Trophoblast cell (in vitro differentiated cells and primary cell): ENCODE measurements around the gene CCDC148.

Experiments
- DNase-seq, 2 donors: peaks; one replicate each; pipeline ENCODE4 v3.0.0-alpha.2; 2016
- H2AFZ ChIP-seq: 2 replicates; pipeline ENCODE4 v1.6.1; 2013; ENCODE audit warnings: low read length, moderate library complexity, mild to moderate bottlenecking; ENCODE audit not compliant: insufficient read depth, poor library complexity
- H2AK5ac ChIP-seq: 2 replicates; pipeline ENCODE4 v1.6.1; 2013; ENCODE audit warnings: mild to moderate bottlenecking, low read length
- H2BK120ac ChIP-seq: 2 replicates; pipeline ENCODE4 v1.6.1; 2013; ENCODE audit warnings: low read length, mild to moderate bottlenecking, moderate library complexity; ENCODE audit not compliant: insufficient read depth, poor library complexity
- H2BK12ac ChIP-seq: 2 replicates; pipeline ENCODE4 v1.6.1; 2013; ENCODE audit warnings: mild to moderate bottlenecking, low read length, moderate library complexity
- H2BK5ac ChIP-seq: 2 replicates; pipeline ENCODE4 v1.6.1; 2013; ENCODE audit warnings: low read length, low read depth, moderate library complexity, mild to moderate bottlenecking; ENCODE audit not compliant: poor library complexity
- H3K14ac ChIP-seq: 2 replicates; pipeline ENCODE4 v1.6.1; 2013; ENCODE audit warnings: mild to moderate bottlenecking, low read length
- H3K18ac ChIP-seq: 2 replicates; pipeline ENCODE4 v1.6.1; 2013; ENCODE audit warnings: mild to moderate bottlenecking, low read length
- H3K23ac ChIP-seq: 2 replicates; pipeline ENCODE4 v1.6.1; 2013; ENCODE audit warnings: low read length
- H3K27ac ChIP-seq: 2 replicates; pipeline ENCODE4 v1.5.1; 2013; ENCODE audit warnings: low read depth, mild to moderate bottlenecking, inconsistent platforms, low read length, moderate library complexity
- H3K27me3 ChIP-seq: 2 replicates; pipeline ENCODE4 v1.6.1; 2013; ENCODE audit warnings: inconsistent platforms, mild to moderate bottlenecking, low read length, moderate library complexity; ENCODE audit not compliant: insufficient read depth
- H3K36me3 ChIP-seq, 2 experiments: 1 replicate in 1 of 2; 2 replicates in 1 of 2; pipeline ENCODE4 v1.6.1; 2013; ENCODE audit warnings: low read length in 2 of 2, mild to moderate bottlenecking in 2 of 2, moderate library complexity in 1 of 2; ENCODE audit not compliant: insufficient read depth in 2 of 2, control insufficient read depth in 1 of 2
- H3K4ac ChIP-seq: 2 replicates; pipeline ENCODE4 v1.6.1; 2013; ENCODE audit warnings: low read depth, mild to moderate bottlenecking, low read length, moderate library complexity
- H3K4me1 ChIP-seq, 2 experiments: 1 replicate in 1 of 2; 2 replicates in 1 of 2; pipeline ENCODE4 v1.6.1; 2013; ENCODE audit warnings: low read length in 2 of 2, mild to moderate bottlenecking in 2 of 2, moderate library complexity in 1 of 2; ENCODE audit not compliant: insufficient read depth in 2 of 2, control insufficient read depth in 1 of 2
- H3K4me2 ChIP-seq: 2 replicates; pipeline ENCODE4 v1.6.1; 2013; ENCODE audit warnings: inconsistent platforms, mild to moderate bottlenecking, low read length, moderate library complexity
- H3K4me3 ChIP-seq: 2 replicates; pipeline ENCODE4 v1.5.1; 2013; ENCODE audit warnings: mild to moderate bottlenecking, low read depth, low read length, inconsistent platforms
- H3K79me1 ChIP-seq: one replicate; pipeline ENCODE4 v1.6.1; 2013; ENCODE audit warnings: low read length
- H3K79me2 ChIP-seq: 2 replicates; pipeline ENCODE4 v1.6.1; 2013; ENCODE audit warnings: low read length, mild to moderate bottlenecking; ENCODE audit not compliant: control insufficient read depth, insufficient read depth, poor library complexity
- H3K9ac ChIP-seq: 2 replicates; pipeline ENCODE4 v1.6.1; 2013; ENCODE audit warnings: mild to moderate bottlenecking, low read length
- H3K9me3 ChIP-seq: 2 replicates; pipeline ENCODE4 v1.6.1; 2013; ENCODE audit warnings: low read depth, mild to moderate bottlenecking, control low read depth, inconsistent platforms, low read length; ENCODE audit not compliant: insufficient read depth
- H4K12ac ChIP-seq: 2 replicates; pipeline ENCODE4 v1.6.1; 2013; ENCODE audit warnings: low read depth, mild to moderate bottlenecking, low read length, moderate library complexity
- H4K8ac ChIP-seq: 2 replicates; pipeline ENCODE4 v1.6.1; 2013; ENCODE audit warnings: low read depth, mild to moderate bottlenecking, low read length, moderate library complexity
- H4K91ac ChIP-seq: one replicate; pipeline ENCODE4 v1.6.1; 2013; ENCODE audit warnings: low read depth, mild to moderate bottlenecking, low read length, moderate library complexity
- WGBS: extraction: QIAGEN DNeasy Blood & Tissue Kit; methylation state at CpG from one replicate; pipeline ENCODE4 v1.1.7; 2013; ENCODE audit warnings: missing lambda C conversion rate; ENCODE audit not compliant: insufficient read length, insufficient coverage; ENCODE audit errors: extremely low coverage; 5-methylcytosine and 5-hydroxymethylcytosine counted together

The CCDC148 gene

GRCh38 chr2:158482594-158482993 is 26.0 kb upstream of the CCDC148 start:
- H2BK12ac ChIP-seq: no peak overlapping the region
- H4K8ac ChIP-seq: no peak overlapping the region
- H3K79me1 ChIP-seq: peaks cover 2% of the 10 kb centered on the region
- H3K14ac ChIP-seq: no peak overlapping the region
- H3K9ac ChIP-seq: no peak overlapping the region
- no peaks in the 10 kb centered on the region for H3K79me2 ChIP-seq
- no peak overlapping the region for H4K91ac ChIP-seq
- H2AK5ac ChIP-seq: no peak overlapping the region
- H2BK5ac ChIP-seq: no peak overlapping the region
- no peaks in the 10 kb centered on the region for H3K36me3 ChIP-seq
- no peak overlapping the region for H3K27ac ChIP-seq
- H3K27me3 ChIP-seq: no peaks in the 10 kb centered on the region
- no peak overlapping the region for H2BK120ac ChIP-seq
- H3K23ac ChIP-seq: no peak overlapping the region
- no peak overlapping the region for H3K4me2 ChIP-seq
- H2AFZ ChIP-seq: no peak overlapping the region
- H3K4ac ChIP-seq: peak overlapping the region; percentile 42
- H3K9me3 ChIP-seq: no peaks in the 10 kb centered on the region
- peak in 1 of 2 donors; percentile 57 for DNase-seq
- H4K12ac ChIP-seq: no peak overlapping the region
- no peak overlapping the region for H3K4me3 ChIP-seq
- H3K4me1 ChIP-seq: peaks cover 2% of the 10 kb centered on the region in 2 experiments
- H3K18ac ChIP-seq: no peak overlapping the region

GRCh38 chr2:158481116-158481515 is 24.6 kb upstream of the CCDC148 start:
- Histone ChIP-seq H3K9ac (no peak overlapping the region), H3K79me1 (peaks cover 2% of the 10 kb centered on the region), H3K27ac (no peak overlapping the region), H2AFZ (no peak overlapping the region), H2BK12ac (no peak overlapping the region), H3K4ac (no peak overlapping the region), H2BK5ac (no peak overlapping the region), H3K18ac (no peak overlapping the region), H3K27me3 (no peaks in the 10 kb centered on the region), H2AK5ac (no peak overlapping the region), H3K36me3 (no peaks in the 10 kb centered on the region), H4K12ac (no peak overlapping the region), H4K8ac (no peak overlapping the region), H3K14ac (no peak overlapping the region), H3K23ac (no peak overlapping the region), H3K4me3 (no peak overlapping the region), H3K4me1 (peaks cover 2% of the 10 kb centered on the region in 2 experiments), H2BK120ac (no peak overlapping the region), H3K9me3 (no peaks in the 10 kb centered on the region), H3K4me2 (no peak overlapping the region), H4K91ac (no peak overlapping the region), H3K79me2 (no peaks in the 10 kb centered on the region)
- no peak for DNase-seq
- WGBS: no CpG with 5 or more reads among the region's 1 CpG

DNA sequence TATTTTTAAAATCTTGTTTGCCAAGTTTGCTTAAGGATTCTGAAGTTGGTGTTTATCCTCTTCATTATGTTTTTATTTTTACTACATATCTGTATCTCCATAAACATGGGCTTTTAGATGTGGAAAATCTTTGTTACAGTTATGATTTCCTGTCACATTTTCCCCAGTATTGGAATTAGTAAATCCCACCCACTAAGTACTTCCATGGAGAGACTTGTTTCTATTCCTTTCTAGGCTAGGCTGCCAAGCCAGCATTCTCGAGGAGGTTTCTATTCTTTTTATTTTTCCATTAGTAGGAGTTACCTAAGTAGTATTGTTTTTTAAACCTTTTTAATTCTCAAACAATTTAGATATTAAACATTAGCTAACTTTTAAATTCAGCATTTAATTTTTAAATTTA is 22.3 kb upstream of the CCDC148 start:
- no peaks in the 10 kb centered on the region for H3K79me2 ChIP-seq
- no peak overlapping the region for H3K9ac ChIP-seq
- no peak overlapping the region for H4K8ac ChIP-seq
- H2BK12ac ChIP-seq: no peak overlapping the region
- no peaks in the 10 kb centered on the region for H3K36me3 ChIP-seq
- peaks cover 2% of the 10 kb centered on the region in 2 experiments for H3K4me1 ChIP-seq
- no peak overlapping the region for H4K12ac ChIP-seq
- WGBS: no CpG with 5 or more reads among the region's 1 CpG
- no peak overlapping the region for H3K27ac ChIP-seq
- H3K23ac ChIP-seq: no peak overlapping the region
- H3K4me2 ChIP-seq: no peak overlapping the region
- no peak overlapping the region for H3K18ac ChIP-seq
- H2AK5ac ChIP-seq: no peak overlapping the region
- peaks cover 2% of the 10 kb centered on the region for H3K79me1 ChIP-seq
- no peak overlapping the region for H2BK120ac ChIP-seq
- H3K4ac ChIP-seq: no peak overlapping the region
- no peak overlapping the region for H3K14ac ChIP-seq
- DNase-seq: no peak
- no peaks in the 10 kb centered on the region for H3K9me3 ChIP-seq
- no peak overlapping the region for H3K4me3 ChIP-seq
- no peak overlapping the region for H4K91ac ChIP-seq
- no peaks in the 10 kb centered on the region for H3K27me3 ChIP-seq
- H2AFZ ChIP-seq: no peak overlapping the region
- no peak overlapping the region for H2BK5ac ChIP-seq

- no peak overlapping the region for H4K91ac ChIP-seq
- no peak overlapping the region for H3K4ac ChIP-seq
- no peak overlapping the region for H3K23ac ChIP-seq
- no peak overlapping the region for H3K14ac ChIP-seq
- no peak overlapping the region for H2BK120ac ChIP-seq
- peaks cover 2% of the 10 kb centered on the region for H3K79me1 ChIP-seq
- H3K4me3 ChIP-seq: no peak overlapping the region
- H3K4me2 ChIP-seq: no peak overlapping the region
- WGBS: no CpG with 5 or more reads among the region's 6 CpGs
- no peak overlapping the region for H2AFZ ChIP-seq
- no peak for DNase-seq
- H2AK5ac ChIP-seq: no peak overlapping the region
- no peak overlapping the region for H2BK5ac ChIP-seq
- no peaks in the 10 kb centered on the region for H3K9me3 ChIP-seq
- H3K36me3 ChIP-seq: no peaks in the 10 kb centered on the region
- no peak overlapping the region for H2BK12ac ChIP-seq
- no peaks in the 10 kb centered on the region for H3K79me2 ChIP-seq
- H3K27ac ChIP-seq: no peak overlapping the region
- no peak overlapping the region for H4K8ac ChIP-seq
- no peak overlapping the region for H3K18ac ChIP-seq
- H3K4me1 ChIP-seq: peaks cover 2% of the 10 kb centered on the region in 2 experiments
- H3K27me3 ChIP-seq: no peaks in the 10 kb centered on the region
- H3K9ac ChIP-seq: no peak overlapping the region
- no peak overlapping the region for H4K12ac ChIP-seq
Measured at GRCh38 chr2:158478237-158478636, 21.7 kb upstream of the CCDC148 start.
